ENCODE data around the gene FRS3.

Gene FRS3

DNA sequence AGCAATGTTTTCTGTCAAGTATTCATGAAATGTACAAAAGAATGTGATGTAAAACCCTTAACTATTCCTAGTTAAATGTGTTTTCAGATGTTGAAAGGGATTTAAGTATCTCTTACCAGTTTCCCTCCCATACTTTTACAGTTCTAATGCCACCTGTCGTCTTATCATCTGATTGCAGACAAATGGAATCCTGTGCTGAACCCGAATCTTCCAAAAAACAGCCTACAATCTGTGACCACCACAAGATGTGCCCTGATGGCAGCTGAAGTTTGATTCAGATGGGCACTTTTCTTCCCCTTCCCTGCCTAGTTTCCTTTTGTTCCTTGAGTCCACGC, 9.7 kb upstream of the FRS3 start:
- DNase-seq: no peak

DNA sequence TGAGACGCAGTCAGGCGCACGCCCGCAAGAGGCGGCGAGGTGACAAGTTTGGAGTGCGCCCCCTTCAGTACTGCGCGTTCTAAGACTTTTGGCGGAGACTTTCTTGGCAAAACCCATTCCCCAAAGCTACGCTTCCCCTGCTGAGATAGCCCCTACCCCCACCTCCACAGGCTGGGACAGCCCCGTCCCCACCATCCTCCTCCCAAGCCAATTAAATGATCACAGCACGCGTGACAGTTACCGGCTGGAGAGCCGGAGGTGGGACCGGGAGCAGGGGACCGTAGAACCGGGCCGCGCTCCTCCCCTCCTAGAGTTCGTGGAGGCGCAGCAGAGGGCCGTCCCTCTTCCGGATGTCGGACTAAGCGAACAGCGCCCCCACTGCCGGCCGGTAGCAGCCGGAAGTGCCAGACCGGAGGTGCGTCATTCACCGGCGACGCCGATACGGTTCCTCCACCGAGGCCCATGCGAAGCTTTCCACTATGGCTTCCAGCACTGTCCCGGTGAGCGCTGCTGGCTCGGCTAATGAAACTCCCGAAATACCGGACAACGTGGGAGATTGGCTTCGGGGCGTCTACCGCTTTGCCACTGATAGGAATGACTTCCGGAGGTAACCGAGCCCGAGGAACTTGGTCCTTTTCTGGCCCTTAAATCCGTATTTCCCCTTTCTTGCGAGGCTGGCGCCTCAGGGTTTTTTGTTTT, 7.7 kb upstream of the FRS3 start, which contains the start of gene TOMM6:
Gene TOMM6 (plus strand): TSS at position 476 of the 699 bp plus-strand sequence. CDS start 4 bp downstream, at position 480.
- peak; percentile 86 for DNase-seq

DNA sequence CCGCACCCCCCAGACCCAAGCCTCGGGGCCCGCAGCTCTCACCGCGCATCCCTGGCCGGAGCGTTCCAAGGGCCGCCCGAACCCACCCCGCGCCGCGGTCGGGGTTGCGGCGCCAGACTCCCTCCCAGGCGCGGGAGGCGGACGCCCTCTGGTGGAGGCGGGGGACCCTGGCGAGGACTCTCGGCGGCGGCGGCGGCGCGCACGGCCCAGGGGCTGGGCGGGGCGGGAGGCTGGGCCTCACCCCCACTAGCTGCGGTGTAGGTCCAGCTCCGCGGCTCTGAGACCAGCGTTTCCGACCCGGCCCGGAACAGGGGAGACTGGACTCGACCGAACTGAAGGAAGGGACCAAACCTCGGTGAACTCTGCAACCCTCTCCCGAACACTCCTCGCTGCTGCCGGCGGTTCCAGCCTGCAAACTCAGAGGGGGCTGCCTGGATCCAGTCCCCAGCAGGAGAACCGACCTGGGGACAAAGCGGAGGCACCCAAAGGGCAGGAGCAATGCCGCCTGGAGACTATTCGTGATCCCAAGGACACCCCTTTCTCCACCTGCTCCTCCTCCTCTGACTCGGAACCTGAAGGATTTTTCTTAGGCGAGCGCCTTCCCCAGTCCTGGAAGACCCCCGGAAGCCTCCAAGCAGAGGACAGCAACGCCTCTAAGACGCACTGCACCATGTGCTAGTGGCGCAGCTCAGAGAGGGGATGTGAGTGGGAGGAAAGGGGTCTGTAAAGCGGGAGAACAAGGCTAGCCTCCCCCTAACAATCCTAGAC, 6.9 kb upstream of the FRS3 start:
- DNase-seq: peak; percentile 36

- no peak for DNase-seq
These were observed 6.2 kb upstream of the FRS3 start for GRCh38 chr6:41785689-41786450.

- no peak for DNase-seq
These were observed 5.6 kb upstream of the FRS3 start for GRCh38 chr6:41785254-41785653.

- DNase-seq: no peak
These were observed 5.0 kb upstream of the FRS3 start for GRCh38 chr6:41784581-41785171.

GRCh38 chr6:41783106-41783780, 3.5 kb upstream of the FRS3 start:
- no peak for DNase-seq

- DNase-seq: no peak
These were observed 1.6 kb upstream of the FRS3 start for GRCh38 chr6:41781366-41781730.

DNA sequence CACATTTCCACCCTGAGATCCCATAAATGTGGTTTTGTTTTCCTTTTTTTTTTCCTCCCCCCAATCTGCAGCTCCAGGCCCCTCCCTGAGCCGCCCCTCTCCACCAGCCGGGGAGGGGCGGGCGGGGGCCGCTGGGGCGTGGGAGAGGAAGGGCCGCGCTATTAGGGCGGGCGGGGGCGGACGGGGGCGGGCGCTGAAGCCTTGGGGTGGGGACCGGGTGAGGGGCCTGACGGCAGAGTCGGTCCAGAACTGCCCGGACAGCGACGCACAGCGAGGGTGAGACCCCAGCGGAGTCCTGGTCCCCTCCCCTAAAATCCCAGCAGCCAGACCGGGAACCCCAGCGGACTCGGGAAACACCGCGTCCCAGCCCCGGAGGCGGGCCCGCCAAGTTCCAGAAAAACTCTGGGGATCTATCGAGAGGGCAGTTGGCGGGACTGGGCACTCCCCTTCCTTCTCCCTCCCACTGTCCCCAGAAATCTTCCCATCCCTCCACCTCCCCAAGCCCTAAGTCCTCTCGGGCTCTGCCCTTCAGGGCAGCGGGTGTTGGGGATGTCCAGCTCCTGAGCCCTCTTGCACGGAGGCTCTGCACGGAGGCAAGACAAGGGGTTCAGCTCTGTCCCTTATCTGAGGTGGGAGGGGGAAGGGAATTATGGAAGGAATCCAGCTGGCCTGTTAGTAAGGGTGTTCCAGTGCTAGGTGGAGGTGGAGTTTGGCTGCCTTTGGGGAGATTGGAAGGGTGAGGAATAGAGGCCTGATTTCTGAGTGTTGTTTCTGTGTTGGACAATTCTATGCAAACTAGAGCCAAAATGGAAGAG, 1.1 kb upstream of the FRS3 start, which contains the start of gene PRICKLE4:
Gene PRICKLE4 (plus strand): TSS at position 232 of the 815 bp plus-strand sequence. CDS start 2,692 bp downstream, outside the sequence.
- DNase-seq: no peak

- DNase-seq: no peak
These were observed 364 bp downstream of the FRS3 start for GRCh38 chr6:41779336-41779735.

- no peak for DNase-seq
These were observed 805 bp downstream of the FRS3 start for GRCh38 chr6:41778895-41779294.

GRCh38 chr6:41777551-41778285, 2.0 kb downstream of the FRS3 start:
- DNase-seq: no peak

DNA sequence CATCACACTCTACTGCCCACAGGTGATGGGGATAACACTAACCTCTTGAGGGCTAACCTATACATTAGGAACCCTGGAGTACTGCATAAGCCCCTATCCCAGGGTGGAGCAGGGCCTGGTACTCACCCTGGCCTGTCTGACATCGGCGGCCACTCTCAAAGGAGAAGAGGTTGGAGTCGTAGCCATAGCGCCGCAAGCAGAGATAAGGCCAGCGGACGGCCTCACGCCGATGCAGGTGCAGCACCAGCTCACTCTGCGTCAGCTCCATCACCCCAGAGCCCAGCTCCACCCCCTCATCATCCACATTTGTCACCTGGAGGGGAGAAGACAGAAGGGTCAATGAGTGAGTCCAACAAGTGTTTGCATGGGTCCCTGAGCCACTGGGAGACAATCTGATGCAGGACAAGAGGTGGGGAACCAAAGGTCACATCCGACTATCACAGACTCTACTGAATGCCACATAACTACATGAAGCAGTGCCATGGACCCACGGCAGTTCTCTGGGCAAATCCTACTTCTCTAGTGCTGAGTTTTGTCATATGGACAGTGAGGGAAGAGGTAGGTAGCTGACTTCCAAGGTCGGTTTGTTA, 4.3 kb downstream of the FRS3 start:
- DNase-seq: no peak

- no peak for DNase-seq
These were observed 4.9 kb downstream of the FRS3 start for GRCh38 chr6:41774841-41775240.

DNA sequence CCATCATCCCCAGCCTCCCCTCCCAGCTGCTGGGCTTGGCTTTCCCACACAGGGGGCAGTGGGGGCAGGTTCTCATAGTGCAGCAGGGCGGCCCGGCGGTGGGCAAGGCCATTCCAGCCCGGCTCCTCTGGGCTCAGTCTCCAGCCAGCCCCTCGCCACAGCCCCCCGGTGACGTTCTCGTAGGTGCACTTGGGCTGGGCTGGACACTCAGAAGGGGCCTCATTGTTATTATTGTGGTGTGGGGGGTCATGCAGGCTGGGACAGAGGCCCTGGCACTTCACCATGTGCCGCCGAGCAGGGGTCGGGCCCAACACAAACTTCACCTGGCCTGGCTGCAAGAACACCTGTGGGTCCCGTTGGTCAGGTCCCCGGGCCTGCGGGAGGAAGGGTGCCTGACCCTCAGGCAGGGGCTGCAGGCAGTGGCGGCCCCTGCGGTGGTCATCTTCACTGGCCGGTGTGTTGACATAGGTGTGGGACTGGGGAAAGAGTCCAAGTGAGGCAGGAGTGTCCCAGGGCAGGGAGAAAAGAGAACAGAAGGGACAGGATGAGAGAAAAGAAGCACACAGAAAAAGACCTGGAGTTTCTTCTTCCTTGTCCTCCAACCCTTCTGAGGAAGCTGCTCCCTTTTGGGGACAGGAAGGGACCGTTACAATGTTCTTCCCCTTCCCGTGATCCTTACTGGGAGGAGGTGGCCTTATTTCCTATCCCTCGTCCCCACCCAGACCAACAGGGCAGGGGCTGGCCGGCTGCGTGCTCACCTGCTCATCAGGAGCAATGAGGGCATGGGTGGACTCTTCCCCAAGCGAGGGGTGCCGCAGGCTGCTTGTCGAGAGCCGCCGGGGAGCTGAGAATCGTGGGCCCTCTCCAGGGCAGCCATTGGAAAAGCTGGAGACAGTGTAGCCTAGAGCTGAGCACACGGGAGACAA, 8.4 kb downstream of the FRS3 start:
- no peak for DNase-seq

DNA sequence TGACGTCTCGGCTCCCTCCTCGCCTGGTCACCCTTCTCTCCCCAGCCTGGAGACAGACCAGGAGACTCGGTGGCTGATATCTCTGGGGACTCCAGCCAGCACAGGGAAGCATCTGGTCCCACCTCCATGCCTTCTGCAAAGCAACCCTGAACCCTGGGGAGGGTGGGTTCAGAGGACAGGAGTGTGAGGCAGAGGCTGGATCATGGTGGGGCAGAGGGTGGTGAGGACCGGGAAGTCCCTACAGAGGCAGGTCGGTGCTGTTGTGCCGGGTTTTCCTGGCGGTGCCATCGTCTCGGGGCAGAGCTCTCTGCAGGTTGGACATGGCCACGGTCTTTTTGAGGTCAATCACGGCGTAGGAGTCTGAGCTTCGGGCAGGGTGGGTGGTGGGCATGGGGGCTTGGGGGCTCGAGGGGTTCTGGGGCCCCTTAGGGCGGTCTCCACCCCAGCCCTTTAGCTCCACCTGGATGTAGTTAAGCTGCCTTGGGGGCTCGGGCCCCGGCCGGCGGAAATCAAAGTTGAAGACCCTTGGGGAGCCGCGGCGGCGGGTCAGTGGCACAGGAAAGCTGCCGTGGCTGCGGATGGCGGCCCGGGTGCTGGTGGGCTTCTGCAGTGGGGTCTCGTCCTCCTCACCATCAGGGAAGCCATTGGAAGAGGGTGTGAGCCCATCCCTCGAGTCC, 9.2 kb downstream of the FRS3 start:
- no peak for DNase-seq

DNA sequence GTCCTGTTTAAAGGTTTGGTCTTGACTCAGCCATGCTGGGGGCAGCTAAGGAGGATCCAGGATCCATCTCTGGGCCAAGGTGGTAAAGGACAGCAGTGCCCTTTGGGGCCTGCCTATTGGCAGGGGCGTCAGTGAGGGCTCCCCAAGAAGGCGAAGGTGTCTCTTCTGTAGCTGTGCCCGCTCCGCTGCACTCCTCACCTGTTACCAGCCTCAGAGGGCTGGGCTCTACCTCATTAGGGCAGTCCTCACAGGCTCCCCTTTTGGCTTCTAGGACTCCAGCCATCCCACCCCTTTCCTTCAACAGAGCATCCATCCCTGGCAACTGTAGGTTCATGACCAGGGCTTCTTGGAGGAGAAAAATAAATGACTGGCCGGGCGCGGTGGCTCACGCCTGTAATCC, 10.3 kb downstream of the FRS3 start:
- DNase-seq: no peak

- no peak for DNase-seq
These were observed 11.0 kb downstream of the FRS3 start for GRCh38 chr6:41768545-41769308.

All from NCI-H446 treated with DMSO at 0.1 percent for 48 hours (cell line).